ENCODE data around the gene CELSR3. TPM values are rescaled to one million over a fixed set of nuclear protein-coding genes. Genes with fewer than 3 reads are reported as not detected.

The CELSR3 gene
- total RNA-seq, 1 donor from 2014 or later = 162 TPM

GRCh38 chr3:48614044-48614443 is 48.6 kb downstream of the CELSR3 start:
- Mint-ChIP-seq H3K4me3 (ENCODE audit: unreplicated experiment) (no peak overlapping the region), H3K9me3 (ENCODE audit: unreplicated experiment) (peaks cover 6% of the 10 kb centered on the region), H3K4me1 (ENCODE audit: low read depth, unreplicated experiment) (no peaks in the 10 kb centered on the region), H3K27me3 (ENCODE audit: unreplicated experiment) (no peaks in the 10 kb centered on the region), H3K36me3 (ENCODE audit: unreplicated experiment) (peaks cover 8% of the 10 kb centered on the region), H3K27ac (ENCODE audit: unreplicated experiment) (no peak overlapping the region)
- no peak for TF ChIP-seq CTCF (IDR thresholded peaks at IDR 0.05; ENCODE audit: partially characterized antibody, unreplicated experiment)
- DNase-seq = no peak

GRCh38 chr3:48612309-48612708 is 50.4 kb downstream of the CELSR3 start:
- Mint-ChIP-seq H3K27me3 (ENCODE audit: unreplicated experiment) (no peaks in the 10 kb centered on the region), H3K27ac (ENCODE audit: unreplicated experiment) (no peak overlapping the region), H3K4me1 (ENCODE audit: low read depth, unreplicated experiment) (peaks cover 7% of the 10 kb centered on the region), H3K9me3 (ENCODE audit: unreplicated experiment) (peaks cover 2% of the 10 kb centered on the region), H3K36me3 (ENCODE audit: unreplicated experiment) (peaks cover 7% of the 10 kb centered on the region), H3K4me3 (ENCODE audit: unreplicated experiment) (no peak overlapping the region)
- no peak for DNase-seq
- TF ChIP-seq CTCF (IDR thresholded peaks at IDR 0.05; ENCODE audit: partially characterized antibody, unreplicated experiment) = no peak

- no peaks in the 10 kb centered on the region for H3K9me3 Mint-ChIP-seq (ENCODE audit: unreplicated experiment)
- peak within 1 kb of the TSS; percentile 80 for H3K27ac Mint-ChIP-seq (ENCODE audit: unreplicated experiment)
- DNase-seq = peak; percentile 95
- H3K36me3 Mint-ChIP-seq (ENCODE audit: unreplicated experiment) = peaks cover 4% of the 10 kb centered on the region
- H3K4me1 Mint-ChIP-seq (ENCODE audit: low read depth, unreplicated experiment) = peaks cover 7% of the 10 kb centered on the region
- H3K27me3 Mint-ChIP-seq (ENCODE audit: unreplicated experiment) = peaks cover 3% of the 10 kb centered on the region
- TF ChIP-seq CTCF (IDR thresholded peaks at IDR 0.05; ENCODE audit: partially characterized antibody, unreplicated experiment) = peak; percentile 86
- H3K4me3 Mint-ChIP-seq (ENCODE audit: unreplicated experiment) = peak within 1 kb of the TSS; percentile 91
Measured at GRCh38 chr3:48609088-48610005, 53.3 kb downstream of the CELSR3 start, which contains the start of gene UQCRC1. Gene UQCRC1 (minus strand): TSS chr3:48609646. CDS start chr3:48609620, 26 bp downstream.

- no peak overlapping the region for H3K27ac Mint-ChIP-seq (ENCODE audit: unreplicated experiment)
- H3K4me1 Mint-ChIP-seq (ENCODE audit: low read depth, unreplicated experiment) = peaks cover 7% of the 10 kb centered on the region
- no peak overlapping the region for H3K4me3 Mint-ChIP-seq (ENCODE audit: unreplicated experiment)
- no peak for DNase-seq
- H3K36me3 Mint-ChIP-seq (ENCODE audit: unreplicated experiment) = peaks cover 4% of the 10 kb centered on the region
- no peak for TF ChIP-seq CTCF (IDR thresholded peaks at IDR 0.05; ENCODE audit: partially characterized antibody, unreplicated experiment)
- peaks cover 5% of the 10 kb centered on the region for H3K27me3 Mint-ChIP-seq (ENCODE audit: unreplicated experiment)
- H3K9me3 Mint-ChIP-seq (ENCODE audit: unreplicated experiment) = no peaks in the 10 kb centered on the region
Measured at GRCh38 chr3:48607519-48607918, 55.2 kb downstream of the CELSR3 start.

GRCh38 chr3:48601622-48601994 is 61.1 kb downstream of the CELSR3 start:
- H3K27me3 Mint-ChIP-seq (ENCODE audit: unreplicated experiment) = peaks cover 10% of the 10 kb centered on the region
- H3K4me1 Mint-ChIP-seq (ENCODE audit: low read depth, unreplicated experiment) = peaks cover 5% of the 10 kb centered on the region
- H3K27ac Mint-ChIP-seq (ENCODE audit: unreplicated experiment) = no peak overlapping the region
- no peak for DNase-seq
- H3K4me3 Mint-ChIP-seq (ENCODE audit: unreplicated experiment) = no peak overlapping the region
- no peak for TF ChIP-seq CTCF (IDR thresholded peaks at IDR 0.05; ENCODE audit: partially characterized antibody, unreplicated experiment)
- H3K9me3 Mint-ChIP-seq (ENCODE audit: unreplicated experiment) = peaks cover 11% of the 10 kb centered on the region
- peaks cover 5% of the 10 kb centered on the region for H3K36me3 Mint-ChIP-seq (ENCODE audit: unreplicated experiment)

All from glutamatergic neuron (in vitro differentiated cells).